Kidney tubule cell (primary cell): ENCODE results near the gene NFIC.
A peak's percentile ranks its signal among the peaks of the same experiment; 100 is the strongest.
"Not testable (repeated sequence)": the region's sequence is repeated elsewhere in the genome, so short reads cannot be mapped to it uniquely, and the experiment has no call there.

Experiments used
- DNase-seq: peaks from one replicate; pipeline ENCODE4 v3.0.0-alpha.2; 2018; ENCODE audit warnings: low spot score

NFIC gene

DNA sequence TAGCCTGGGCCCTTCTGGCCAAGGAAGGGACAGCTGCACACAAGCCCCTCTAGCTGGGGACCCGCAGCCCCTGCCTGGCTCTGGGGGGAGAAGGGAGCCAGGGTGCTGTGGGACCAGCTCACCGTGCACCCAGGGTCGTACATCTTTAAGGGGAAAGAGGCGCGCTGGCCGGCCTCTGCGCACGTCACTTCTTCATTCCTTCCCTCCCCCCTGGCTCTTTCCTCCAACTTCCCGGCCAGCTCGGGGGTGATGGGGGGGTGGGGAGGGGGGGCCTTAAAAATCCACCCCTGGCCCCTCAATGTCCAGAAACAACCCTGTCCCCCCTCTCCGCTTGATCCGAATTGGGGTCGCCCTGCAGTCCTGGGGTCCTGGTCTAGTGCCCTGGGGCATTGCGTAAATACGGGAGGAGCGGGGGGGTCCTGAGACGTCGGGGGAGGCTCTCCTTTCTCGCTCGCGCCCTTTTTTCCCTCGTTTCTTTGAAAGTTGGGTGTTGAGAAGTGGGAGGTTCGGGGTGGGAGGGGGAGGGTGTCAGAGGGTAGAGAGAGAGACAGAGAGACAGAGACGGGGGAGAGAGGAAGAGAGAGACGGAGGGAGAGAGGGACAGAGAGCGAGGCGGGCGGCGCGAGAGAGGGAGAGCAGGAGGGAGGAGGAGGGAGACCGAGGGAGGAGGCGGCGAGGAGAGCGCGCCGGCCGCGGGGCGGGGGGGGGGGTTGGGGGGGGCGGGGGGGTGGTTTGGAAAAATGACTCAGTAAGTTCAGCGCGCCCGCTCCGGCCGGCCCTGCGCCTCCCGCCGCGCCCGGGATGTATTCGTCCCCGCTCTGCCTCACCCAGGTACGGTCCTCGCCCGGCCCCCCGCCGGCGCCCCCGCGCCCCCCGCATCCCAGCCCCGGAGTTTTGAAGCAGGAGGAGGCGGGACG lies at the start of gene NFIC:
TSS of gene NFIC (plus strand) at position 748 of the 917 bp plus-strand sequence. CDS start at position 802, 54 bp downstream.
- peak; percentile 77 for DNase-seq

- no peak for DNase-seq
Measured at GRCh38 chr19:3316659-3317207, 49.6 kb upstream of the NFIC start.

DNA sequence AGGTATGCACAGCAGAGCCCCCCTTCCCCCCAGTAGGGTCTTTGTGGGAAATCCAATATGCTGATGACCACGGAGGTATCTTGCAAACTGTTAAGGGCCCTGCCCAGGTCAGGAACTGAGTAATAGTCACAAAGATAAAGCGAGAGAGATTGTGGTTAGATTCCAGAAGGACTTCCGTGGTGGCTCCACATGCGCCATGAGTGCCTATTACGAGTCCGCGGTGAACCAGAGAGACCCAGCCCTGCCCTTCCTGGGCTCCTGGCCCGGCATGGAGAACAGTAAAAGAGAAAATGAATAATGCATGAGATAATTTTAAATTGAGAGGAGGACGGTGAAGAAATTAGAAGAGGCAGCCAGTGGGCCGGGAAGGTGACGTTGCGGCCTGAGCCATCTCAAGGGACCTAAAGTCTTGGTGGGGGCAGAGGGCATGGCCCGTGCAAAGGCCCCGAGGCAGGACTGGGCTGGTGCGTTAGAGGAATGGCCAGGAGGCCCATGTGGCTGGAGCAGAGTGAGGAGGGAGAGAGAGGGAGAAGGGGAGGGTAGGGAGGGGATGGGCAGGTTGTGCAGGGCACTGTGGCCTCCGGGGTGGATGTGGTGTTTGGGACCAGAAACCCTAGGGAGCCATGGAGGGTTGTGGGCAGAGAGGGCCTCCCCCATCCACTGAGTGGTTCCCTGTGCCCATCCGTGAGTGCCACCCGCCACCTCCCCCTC lies 46.6 kb upstream of the NFIC start:
- peak; percentile 49 for DNase-seq

DNA sequence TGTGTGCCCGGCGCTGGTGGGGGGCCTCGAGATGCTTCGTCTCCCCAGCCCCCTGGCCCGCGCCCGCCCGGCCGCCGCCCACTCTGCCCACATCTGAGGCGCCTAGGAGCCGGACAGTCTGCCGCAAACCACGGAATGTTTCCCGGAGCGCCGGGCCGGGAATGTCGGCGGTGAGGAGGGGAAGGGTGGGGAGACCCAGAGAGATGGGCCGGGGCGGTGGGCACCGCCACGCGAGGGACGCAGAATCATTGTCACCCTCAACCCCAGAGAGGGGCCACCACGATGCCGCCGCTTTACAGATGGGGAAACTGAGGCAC lies 46.1 kb upstream of the NFIC start:
- no peak for DNase-seq

DNA sequence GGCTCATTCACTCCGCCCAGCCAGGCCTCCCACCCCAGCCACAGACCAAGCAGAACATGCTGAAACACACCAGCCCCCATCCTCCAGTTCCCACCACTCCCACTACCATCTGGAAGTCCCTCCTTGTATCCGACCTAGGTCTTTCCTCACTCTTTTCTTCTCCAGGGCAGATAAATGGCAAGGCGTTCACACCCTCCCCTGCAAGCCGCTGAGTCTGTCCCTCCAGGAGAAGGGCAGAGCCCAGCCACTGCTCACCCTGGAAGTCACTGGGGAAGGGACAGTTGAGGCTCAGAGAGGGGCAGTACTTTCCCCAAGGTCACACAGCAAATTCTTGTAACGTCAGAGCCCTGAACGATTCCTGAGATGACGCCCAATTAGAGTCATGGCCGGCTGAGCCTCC lies 45.5 kb upstream of the NFIC start:
- DNase-seq: no peak

DNA sequence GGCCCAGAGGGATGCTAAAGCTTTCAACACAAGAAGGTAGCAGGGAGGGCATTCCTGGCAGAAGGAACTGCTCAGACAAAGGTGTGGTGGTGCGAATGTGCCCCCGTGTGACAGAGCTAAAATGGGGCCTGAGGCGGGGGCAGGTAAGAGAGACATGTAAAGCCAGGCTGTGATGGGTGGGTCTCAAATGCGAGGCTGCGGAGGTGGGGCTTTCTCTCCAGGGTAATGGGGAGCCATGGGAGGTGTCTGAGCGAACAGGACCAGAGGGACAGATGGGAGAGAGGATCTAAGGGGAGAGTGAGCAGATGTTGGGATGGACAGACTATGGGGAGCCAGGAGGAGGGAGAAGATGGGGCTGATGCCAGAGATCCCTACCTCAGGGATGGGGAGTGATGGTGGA lies 44.7 kb upstream of the NFIC start:
- no peak for DNase-seq

DNA sequence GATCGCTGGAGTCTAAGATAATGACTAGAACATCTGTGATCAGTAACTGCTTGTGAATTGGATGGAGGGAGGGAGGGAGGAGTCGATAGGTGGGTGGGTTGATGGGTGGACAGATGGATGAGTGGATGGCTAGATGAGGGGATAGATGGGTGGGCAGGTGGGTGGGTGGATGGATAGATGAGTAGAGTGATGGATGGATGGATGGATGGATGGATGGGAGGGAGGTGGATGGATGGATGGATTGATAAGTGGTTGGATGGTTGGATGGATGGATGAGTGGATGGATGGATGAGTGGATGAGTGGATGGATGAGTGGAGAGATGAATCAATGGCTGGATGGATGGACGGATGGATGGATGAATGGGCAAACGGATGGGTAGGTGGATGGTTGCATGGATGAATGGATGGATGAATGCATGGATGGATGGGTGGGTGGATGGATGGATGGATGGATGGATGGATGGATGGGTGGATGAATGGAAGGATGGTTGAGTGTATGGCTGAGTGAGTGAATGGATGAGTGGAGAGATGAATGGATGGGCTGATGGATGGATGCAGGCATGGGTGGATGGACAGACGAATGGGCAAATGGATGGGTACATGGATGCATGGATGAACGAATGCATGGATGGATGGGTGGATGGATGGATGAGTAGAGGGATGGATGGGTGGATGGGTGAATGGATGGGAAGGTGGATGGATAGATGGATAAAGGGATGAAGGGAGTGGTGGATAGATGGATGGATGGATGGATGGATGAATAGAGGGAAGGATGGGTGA lies 44.0 kb upstream of the NFIC start:
- DNase-seq: no peak

DNA sequence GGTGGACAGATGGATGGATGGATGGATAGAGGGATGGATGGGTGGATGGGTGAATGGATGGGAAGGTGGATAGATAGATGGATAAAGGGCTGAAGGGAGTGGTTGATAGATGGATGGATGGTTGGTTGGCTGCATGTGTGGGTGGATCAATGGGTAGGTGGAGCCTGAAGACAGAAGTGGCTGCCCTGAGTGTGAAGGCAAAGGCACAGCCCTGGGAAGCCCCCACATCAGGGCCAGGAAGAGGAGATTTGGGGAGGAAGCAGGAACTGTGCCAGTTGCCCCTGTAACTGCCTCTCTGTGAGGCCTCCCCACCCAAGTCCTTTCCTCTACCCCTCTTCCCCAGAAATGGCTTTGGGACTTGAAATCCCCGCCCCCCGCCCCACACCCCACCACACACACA lies 43.4 kb upstream of the NFIC start:
- DNase-seq: no peak

GRCh38 chr19:3323658-3324057 lies 42.7 kb upstream of the NFIC start:
- no peak for DNase-seq

- DNase-seq: peak; percentile 46
Measured at GRCh38 chr19:3324405-3324856, 42.0 kb upstream of the NFIC start.

- no peak for DNase-seq
Measured at GRCh38 chr19:3325451-3325850, 40.9 kb upstream of the NFIC start.

GRCh38 chr19:3328743-3329142 lies 37.6 kb upstream of the NFIC start:
- no peak for DNase-seq

GRCh38 chr19:3330047-3330446 lies 36.3 kb upstream of the NFIC start:
- no peak for DNase-seq

DNA sequence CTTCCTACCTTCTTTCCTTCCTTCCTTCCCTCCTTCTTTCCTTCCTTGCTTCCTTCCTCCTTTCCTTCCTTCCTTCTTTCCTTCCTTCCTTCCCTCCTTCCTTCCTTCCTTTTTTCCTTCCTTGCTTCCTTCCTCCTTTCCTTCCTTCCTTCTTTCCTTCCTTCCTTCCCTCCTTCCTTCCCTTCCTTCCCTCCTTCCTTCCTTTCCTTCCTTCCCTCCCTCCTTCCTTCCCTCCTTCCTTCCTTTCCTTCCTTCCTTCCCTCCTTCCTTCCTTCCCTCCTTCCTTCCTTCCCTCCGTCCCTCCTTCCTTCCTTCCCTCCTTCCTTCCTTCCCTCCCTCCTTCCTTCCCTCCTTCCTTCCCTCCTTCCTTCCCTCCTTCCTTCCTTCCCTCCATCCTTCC lies 34.2 kb upstream of the NFIC start:
- DNase-seq: not testable (repeated sequence)

- DNase-seq: no peak
Measured at GRCh38 chr19:3333020-3333583, 33.3 kb upstream of the NFIC start.

DNA sequence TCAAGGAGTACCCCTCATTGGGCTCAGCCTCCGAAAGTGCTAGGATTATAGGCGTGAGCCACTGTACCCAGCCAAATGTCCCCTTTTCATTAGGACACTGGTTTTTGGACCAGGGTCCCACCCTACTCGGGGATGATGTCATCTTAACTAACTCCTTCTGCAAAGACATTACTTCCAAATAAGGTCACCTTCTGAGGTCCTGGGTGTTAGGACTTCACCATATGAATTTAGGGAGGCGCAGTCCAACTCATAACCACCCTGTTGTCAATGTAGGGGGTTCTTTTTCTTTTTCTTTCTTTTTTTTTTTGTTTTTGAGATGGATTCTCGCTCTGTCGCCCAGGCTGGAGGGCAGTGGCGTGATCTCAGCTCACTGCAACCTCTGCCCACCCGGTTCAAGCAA lies 32.7 kb upstream of the NFIC start:
- no peak for DNase-seq

DNA sequence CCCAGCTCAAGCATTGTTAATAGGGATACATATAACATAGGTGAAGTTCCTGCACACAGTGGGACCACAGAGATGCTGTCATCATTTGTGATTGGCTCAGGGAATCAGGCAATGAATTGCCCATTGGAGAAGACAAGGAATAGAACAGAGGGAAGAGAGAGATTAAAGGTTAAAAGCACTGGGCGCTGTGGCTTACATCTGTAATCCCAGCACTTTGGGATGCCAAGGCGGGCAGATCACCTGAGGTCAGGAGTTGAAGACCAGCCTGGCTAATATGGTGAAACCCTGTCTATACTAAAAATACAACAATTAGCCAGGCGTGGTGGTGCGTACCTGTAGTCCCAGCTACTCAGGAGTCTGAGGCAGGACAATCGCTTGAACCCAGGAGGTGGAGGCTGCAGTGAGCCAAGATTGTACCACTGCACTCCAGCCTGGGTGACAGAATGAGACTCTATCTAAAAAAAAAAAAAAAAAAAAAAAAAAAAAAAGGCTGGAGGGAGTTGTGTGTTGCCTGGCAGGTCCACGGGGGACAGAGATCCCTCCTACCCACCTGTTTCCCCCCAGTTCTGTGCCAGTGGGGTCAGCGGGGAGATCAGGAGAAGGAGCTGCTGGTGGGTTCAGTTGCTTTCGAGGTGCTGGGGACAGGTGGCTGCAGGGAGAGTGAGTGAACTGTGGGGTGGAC lies 31.5 kb upstream of the NFIC start:
- not testable (repeated sequence) for DNase-seq

- DNase-seq: peak; percentile 49
Measured at GRCh38 chr19:3335431-3336350, 30.7 kb upstream of the NFIC start.

DNA sequence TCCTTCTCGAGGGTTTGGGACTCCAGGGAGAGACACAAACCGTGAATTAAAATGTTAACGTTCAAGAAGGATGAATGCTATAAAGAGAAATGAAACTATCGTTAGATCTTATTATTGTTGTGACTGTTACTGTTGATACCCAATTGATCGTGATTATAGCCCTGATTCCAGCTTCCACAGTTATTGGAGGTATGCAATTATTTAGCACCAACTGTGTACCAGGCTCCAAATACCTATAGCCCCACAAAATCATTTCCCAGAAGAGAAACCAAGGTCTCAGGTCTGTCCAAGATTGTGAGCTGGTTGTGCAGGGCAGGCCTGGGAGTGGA lies 30.1 kb upstream of the NFIC start:
- no peak for DNase-seq
